GM12878 (cell line): Measurements from ENCODE around the gene SARM1. TPM values are rescaled to one million over a fixed set of nuclear protein-coding genes. Genes with fewer than 3 reads are reported as not detected.

Experiments used
- ATAC-seq: fragments of 200-7000 bp; cut with Tn5 transposase; 3 replicates; pipeline ENCODE4 v1.9.1; 2020; ENCODE audit warnings: mild to moderate bottlenecking, moderate library complexity
- BruUV-seq: library from RNA; stranded (reverse); fragments of 400-500 nt; replicated peaks from 2 replicates; lab custom pipeline; 2021; lab: Mats Ljungman, UMichigan
- CTCF ChIA-PET: fragments of 300-600 bp; sonication (Branson Sonifier 250); formaldehyde crosslinking; extraction: SDS; loops from one replicate; lab custom pipeline; 2021; ENCODE audit warnings: inconsistent platforms; lab: Yijun Ruan, JAX
- POLR2A ChIA-PET: fragments of 350-600 bp; formaldehyde crosslinking; extraction: SDS; loops from one replicate; lab custom pipeline; 2021; ENCODE audit warnings: inconsistent platforms; lab: Charles Lee
- RAD21 ChIA-PET: fragments of 300-600 bp; sonication (Branson Sonifier 250); formaldehyde crosslinking; loops from one replicate; lab custom pipeline; 2023; ENCODE audit warnings: antibody characterized with exemption; ENCODE audit not compliant: unreplicated experiment; lab: Charles Lee
- SMC1A ChIA-PET: fragments of 300-600 bp; sonication (Branson Sonifier 250); formaldehyde crosslinking; loops from one replicate; lab custom pipeline; 2023; ENCODE audit not compliant: unreplicated experiment, uncharacterized antibody; lab: Charles Lee
- DNase-seq: peaks from one replicate; pipeline ENCODE4 v3.0.0-alpha.2; 2011; ENCODE audit warnings: low read depth, low spot score
- FAIRE-seq: peaks from 3 replicates; lab custom pipeline; 2011; peaks lifted over from hg19 to GRCh38; lab: Jason Lieb, UNC
- H2AFZ ChIP-seq: 2 replicates; pipeline ENCODE4 v1.6.0; 2011; ENCODE audit warnings: low read depth, low read length, control low read depth; ENCODE audit not compliant: control insufficient read depth
- H3K27ac ChIP-seq: 2 replicates; pipeline ENCODE4 v1.5.1; 2011; ENCODE audit warnings: control low read depth; ENCODE audit not compliant: control insufficient read depth, insufficient read depth
- H3K27me3 ChIP-seq, 2 experiments: replicated peaks in 1 of 2; 2 replicates each; pipeline versions ENCODE4 v1.6.0 to v1.6.1; 2011; ENCODE audit warnings: low read length in 1 of 2; ENCODE audit not compliant: control insufficient read depth in 2 of 2, insufficient read depth in 2 of 2
- H3K36me3 ChIP-seq, 2 experiments: 2 replicates each; pipeline ENCODE4 v1.5.1; 2011; ENCODE audit warnings: low read length in 1 of 2; ENCODE audit not compliant: control insufficient read depth in 2 of 2, insufficient read depth in 2 of 2
- H3K4me1 ChIP-seq: 2 replicates; pipeline ENCODE4 v1.6.1; 2011; ENCODE audit warnings: mild to moderate bottlenecking, low read length, moderate library complexity, mixed read lengths; ENCODE audit not compliant: control insufficient read depth, insufficient read depth
- H3K4me2 ChIP-seq: 2 replicates; pipeline ENCODE4 v1.6.0; 2011; ENCODE audit warnings: control low read depth; ENCODE audit not compliant: control insufficient read depth, insufficient read depth
- H3K4me3 ChIP-seq: fragments of 200-600 bp; sonication (generic); 2 replicates; pipeline ENCODE4 v1.5.1; 2016
- H3K79me2 ChIP-seq: 2 replicates; pipeline ENCODE4 v1.6.0; 2011; ENCODE audit warnings: low read length; ENCODE audit not compliant: control insufficient read depth, insufficient read depth
- H3K9ac ChIP-seq: 2 replicates; pipeline ENCODE4 v1.8.0; 2011; ENCODE audit warnings: low read length, control low read depth, mixed read lengths; ENCODE audit not compliant: control insufficient read depth, insufficient read depth
- H3K9me3 ChIP-seq: replicated peaks from 3 replicates; pipeline ENCODE4 v1.5.1; 2011; ENCODE audit warnings: mild to moderate bottlenecking, low read length; ENCODE audit not compliant: control insufficient read depth, insufficient read depth
- H4K20me1 ChIP-seq: 2 replicates; pipeline ENCODE4 v1.6.0; 2011; ENCODE audit not compliant: control insufficient read depth, insufficient read depth
- CBX5 ChIP-seq: sonication (generic); IDR thresholded peaks from 2 replicates; pipeline ENCODE4 v1.6.1; 2016; ENCODE audit warnings: low read depth, moderate library complexity, mild to moderate bottlenecking, inconsistent platforms
- CEBPB ChIP-seq, 2 experiments: fragments of 150-350 bp in 1 of 2; IDR thresholded peaks; 2 replicates each; pipeline ENCODE4 v1.6.1; 2012 to 2014; ENCODE audit warnings: low read depth in 2 of 2, low read length in 2 of 2, borderline replicate concordance in 1 of 2, inconsistent platforms in 1 of 2
- CREB1 ChIP-seq: IDR thresholded peaks from 2 replicates; pipeline ENCODE4 v1.6.1; 2012; ENCODE audit warnings: low read depth, mild to moderate bottlenecking, inconsistent platforms
- DPF2 ChIP-seq: fragments of 450-650 bp; IDR thresholded peaks from 2 replicates; pipeline ENCODE4 v1.6.1; 2017; ENCODE audit warnings: mild to moderate bottlenecking
- EED ChIP-seq: sonication (generic); IDR thresholded peaks from 2 replicates; pipeline ENCODE4 v1.6.1; 2016; ENCODE audit warnings: antibody characterized with exemption, low read depth
- ELK1 ChIP-seq: IDR thresholded peaks from 2 replicates; pipeline ENCODE4 v1.6.1; 2012; ENCODE audit warnings: low read depth, low read length, improper control_type of control experiment
- HDAC2 ChIP-seq: fragments of 200-600 bp; sonication (generic); IDR thresholded peaks from 2 replicates; pipeline ENCODE4 v1.6.1; 2017
- HDAC6 ChIP-seq: fragments of 200-600 bp; sonication (generic); IDR thresholded peaks from one replicate; pipeline ENCODE4 v1.8.0; 2017; ENCODE audit warnings: antibody characterized with exemption; ENCODE audit not compliant: unreplicated experiment
- NFYA ChIP-seq: IDR thresholded peaks from 2 replicates; pipeline ENCODE4 v1.6.1; 2011; ENCODE audit warnings: low read depth, mild to moderate bottlenecking, low read length, improper control_type of control experiment, borderline replicate concordance
- NFYB ChIP-seq: IDR thresholded peaks from 2 replicates; pipeline ENCODE4 v1.6.1; 2011; ENCODE audit warnings: low read depth, mild to moderate bottlenecking, low read length, improper control_type of control experiment, moderate library complexity; ENCODE audit not compliant: insufficient read depth
- POLR2A ChIP-seq: IDR thresholded peaks from 2 replicates; pipeline ENCODE4 v1.6.1; 2011; ENCODE audit warnings: low read depth, mild to moderate bottlenecking, low read length
- POU2F2 ChIP-seq: IDR thresholded peaks from 3 replicates; pipeline ENCODE4 v1.6.1; 2011; ENCODE audit warnings: low read depth, mild to moderate bottlenecking, low read length, borderline replicate concordance
- RB1 ChIP-seq: fragments of 450-650 bp; formaldehyde crosslinking; IDR thresholded peaks from 2 replicates; pipeline ENCODE4 v1.6.1; 2017; ENCODE audit warnings: mild to moderate bottlenecking, borderline replicate concordance
- SREBF2 ChIP-seq: IDR thresholded peaks from 2 replicates; pipeline ENCODE4 v1.6.1; 2012; ENCODE audit warnings: mild to moderate bottlenecking, low read length
- ZNF274 ChIP-seq: IDR thresholded peaks from one replicate; pipeline ENCODE4 v1.8.0; 2011; ENCODE audit not compliant: insufficient read length, insufficient read depth
- ZNF687 ChIP-seq: fragments of 450-650 bp; IDR thresholded peaks from 2 replicates; pipeline ENCODE4 v1.6.1; 2017; ENCODE audit warnings: mild to moderate bottlenecking, moderate library complexity
- WGBS: methylation state at CpG from one replicate; pipeline ENCODE4 v1.1.6; 2016; ENCODE audit warnings: low lambda C conversion rate; ENCODE audit not compliant: insufficient replicate concordance, insufficient coverage; ENCODE audit errors: missing lambda C conversion rate; 5-methylcytosine and 5-hydroxymethylcytosine counted together
- in situ Hi-C: fragments of 300-500 bp; cut with MboI; formaldehyde crosslinking; loops from 9 replicates; pipeline ENCODE4 v1.14.3; 2018; ENCODE audit warnings: mixed read lengths
- intact Hi-C: fragments of 100-400 bp; cut with micrococcal nuclease; formaldehyde crosslinking; loops from one replicate; pipeline ENCODE4 v1.14.2; 2022; ENCODE audit not compliant: unreplicated experiment
- polyA plus RNA-seq, 11 experiments: library from polyadenylated mRNA; depleted of rRNA in 4 of 11; unstranded in 6 of 11; stranded (reverse) in 5 of 11; fragments of >200 nt; fragmentation: Nextera tagmentation in 4 of 11; fragmentation: Illumina TruSeq in 1 of 11; extraction: Ambion mirVana in 4 of 11; extraction: Trizol in 1 of 11; gene quantifications; 1 replicate in 1 of 11; 2 replicates in 10 of 11; pipeline versions ENCODE4 v1.2.1 to v1.2.3, GENCODE V29; 2011 to 2016; ENCODE audit warnings: inconsistent platforms in 2 of 11, missing spikeins in 2 of 11, low read depth in 1 of 11
- total RNA-seq, 4 experiments: library from RNA; depleted of rRNA in 3 of 4; stranded (reverse); fragments of >200 nt in 3 of 4; fragmentation: Illumina TruSeq in 1 of 4; extraction: Trizol in 1 of 4; gene quantifications; 2 replicates each; pipeline versions ENCODE4 v1.2.1 to v1.2.3, GENCODE V29; 2013 to 2021
- TF ChIP-seq, protein P1 (sequence below): IDR thresholded peaks from 2 replicates; pipeline ENCODE4 v1.6.1; 2011; ENCODE audit warnings: low read depth, low read length, improper control_type of control experiment, borderline replicate concordance

The SARM1 gene
- total and polyA plus RNA-seq, 10 of the 15 experiments (the other 5 are each of a cell fraction or from before 2014, with no cell fraction given) = 0.56 to 25.3 (median 11.9) TPM

- peaks cover 19% of the 10 kb centered on the region for H3K79me2 ChIP-seq
These were observed 38.3 kb upstream of the SARM1 start for GRCh38 chr17:28333083-28333746.

More at GRCh38 chr17:28333083-28333746, 38.3 kb upstream of the SARM1 start:
- TF ChIP-seq SREBF2 (no peak), ZNF274 (no peak), NFYA (no peak), CREB1 (no peak), POU2F2 (no peak), ELK1 (no peak), NFYB (no peak), CEBPB (IDR thresholded peaks at IDR 0.05; ENCODE audit: borderline replicate concordance in 1 of 2, low read depth in 2 of 2, low read length in 2 of 2) (no peak), HDAC2 (no peak), RB1 (no peak), DPF2 (no peak), POLR2A (no peak), ZNF687 (no peak), EED (no peak), CBX5 (no peak), HDAC6 (no peak)
- TF ChIP-seq, protein P1, sequence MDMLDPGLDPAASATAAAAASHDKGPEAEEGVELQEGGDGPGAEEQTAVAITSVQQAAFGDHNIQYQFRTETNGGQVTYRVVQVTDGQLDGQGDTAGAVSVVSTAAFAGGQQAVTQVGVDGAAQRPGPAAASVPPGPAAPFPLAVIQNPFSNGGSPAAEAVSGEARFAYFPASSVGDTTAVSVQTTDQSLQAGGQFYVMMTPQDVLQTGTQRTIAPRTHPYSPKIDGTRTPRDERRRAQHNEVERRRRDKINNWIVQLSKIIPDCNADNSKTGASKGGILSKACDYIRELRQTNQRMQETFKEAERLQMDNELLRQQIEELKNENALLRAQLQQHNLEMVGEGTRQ = no peak
- TF ChIP-seq, all 136 proteins: peak for 0
- peaks cover 2 to 3% of the 10 kb centered on the region in 2 experiments; a peak in 3 of 4 replicates for H3K36me3 ChIP-seq
- H3K4me1 ChIP-seq = peaks cover 3% of the 10 kb centered on the region
- H3K9ac ChIP-seq = no peak overlapping the region
- no peaks in the 10 kb centered on the region; the same call in 1 of the 2 replicates for H4K20me1 ChIP-seq
- RAD21 ChIA-PET = interaction anchor here (0.7 to 3.9 kb wide), 2 partner anchors 21 to 24 kb away, joined by 5 to 31 read pairs; partner anchors contain the start of gene POLDIP2
- no peak overlapping the region for H3K4me2 ChIP-seq
- FAIRE-seq (no peak), DNase-seq (no peak), ATAC-seq (no peak)
- H3K27me3 ChIP-seq = no peaks in the 10 kb centered on the region
- no peak overlapping the region for H3K27ac ChIP-seq
- no peak overlapping the region for H3K4me3 ChIP-seq
- SMC1A ChIA-PET = interaction anchor here (3.6 kb wide), 1 partner anchor 15 kb away, joined by 12 read pairs; no protein-coding TSS in a partner anchor
- WGBS = 39% methylated on average over 1 of the region's 1 CpG
- no TSS peak for BruUV-seq
- intact Hi-C loops = no loop called here
- POLR2A ChIA-PET = interaction anchor here (1.0 to 3.2 kb wide), 2 partner anchors 14 to 37 kb away, joined by 3 to 13 read pairs; partner anchors contain the start of gene TMEM97
- no peaks in the 10 kb centered on the region for H3K9me3 ChIP-seq
- CTCF ChIA-PET = interaction anchor here (1.1 to 3.6 kb wide), 2 partner anchors 15 to 35 kb away, joined by 4 to 29 read pairs; partner anchors contain the start of gene TMEM97
- H2AFZ ChIP-seq = no peak overlapping the region
- in situ Hi-C loops = loop anchor here (10.0 kb wide), 1 partner anchor 622 kb away; the partner anchor contains the start of gene PHF12
